IMR-90 (cell line): ENCODE results near the gene CALY. TPM values are rescaled to one million over a fixed set of nuclear protein-coding genes. Genes with fewer than 3 reads are reported as not detected.

ENCODE experiments used
- ATAC-seq: fragments of 200-7000 bp; cut with Tn5 transposase; 2 replicates; pipeline ENCODE4 v1.9.1; 2020; ENCODE audit warnings: low read depth, mild to moderate bottlenecking, moderate library complexity
- BruUV-seq: library from RNA; stranded (reverse); fragments of 400-500 nt; replicated peaks from 2 replicates; lab custom pipeline; 2021; lab: Mats Ljungman, UMichigan
- CTCF ChIA-PET: fragments of 300-600 bp; formaldehyde crosslinking; extraction: SDS; loops from one replicate; lab custom pipeline; 2021; ENCODE audit warnings: antibody characterized with exemption; lab: Yijun Ruan, JAX
- POLR2A ChIA-PET: fragments of 300-600 bp; sonication (Branson Sonifier 250); formaldehyde crosslinking; loops from one replicate; lab custom pipeline; 2022; ENCODE audit warnings: antibody characterized with exemption; ENCODE audit not compliant: unreplicated experiment; lab: Charles Lee
- DNase-seq: peaks from one replicate; pipeline ENCODE4 v3.0.0; 2013
- H2AFZ ChIP-seq: replicated peaks from 2 replicates; pipeline ENCODE3; 2013; ENCODE audit warnings: low read length, mild to moderate bottlenecking; ENCODE audit not compliant: poor library complexity
- H2AK5ac ChIP-seq: 2 replicates; pipeline ENCODE4 v1.6.1; 2013; ENCODE audit warnings: low read depth, low read length, inconsistent platforms
- H2AK9ac ChIP-seq: replicated peaks from 2 replicates; pipeline ENCODE3; 2013; ENCODE audit warnings: mild to moderate bottlenecking, low read depth, low read length, moderate library complexity; ENCODE audit not compliant: poor library complexity
- H2BK120ac ChIP-seq: 2 replicates; pipeline ENCODE4 v1.6.1; 2013; ENCODE audit warnings: low read depth, low read length, inconsistent platforms
- H2BK15ac ChIP-seq: 3 replicates; pipeline ENCODE4 v1.6.1; 2013; ENCODE audit warnings: low read depth, low read length, inconsistent platforms
- H2BK20ac ChIP-seq: 2 replicates; pipeline ENCODE4 v1.6.1; 2013; ENCODE audit warnings: low read depth, mild to moderate bottlenecking, inconsistent platforms, low read length, moderate library complexity
- H2BK5ac ChIP-seq: 2 replicates; pipeline ENCODE4 v1.6.1; 2013; ENCODE audit warnings: mild to moderate bottlenecking, low read depth, low read length, inconsistent platforms; ENCODE audit not compliant: poor library complexity, severe bottlenecking
- H3K14ac ChIP-seq: replicated peaks from 2 replicates; pipeline ENCODE4 v1.6.1; 2013; ENCODE audit warnings: low read depth, low read length, inconsistent platforms
- H3K18ac ChIP-seq: 2 replicates; pipeline ENCODE4 v1.6.1; 2013; ENCODE audit warnings: low read depth, low read length, control low read depth
- H3K23ac ChIP-seq: 2 replicates; pipeline ENCODE4 v1.6.1; 2013; ENCODE audit warnings: low read depth, low read length, inconsistent platforms
- H3K27ac ChIP-seq: 2 replicates; pipeline ENCODE4 v1.5.1; 2013; ENCODE audit warnings: mild to moderate bottlenecking, control low read depth, low read length; ENCODE audit not compliant: insufficient read depth
- H3K27me3 ChIP-seq: 2 replicates; pipeline ENCODE4 v1.6.1; 2013; ENCODE audit warnings: low read length; ENCODE audit not compliant: control insufficient read depth, insufficient read depth
- H3K36me3 ChIP-seq: 2 replicates; pipeline ENCODE4 v1.6.1; 2013; ENCODE audit warnings: low read length, mixed read lengths; ENCODE audit not compliant: control insufficient read depth, insufficient read depth
- H3K4ac ChIP-seq: 2 replicates; pipeline ENCODE4 v1.6.1; 2013; ENCODE audit warnings: low read depth, low read length, inconsistent platforms
- H3K4me1 ChIP-seq: 2 replicates; pipeline ENCODE4 v1.6.1; 2013; ENCODE audit warnings: low read length, mixed read lengths; ENCODE audit not compliant: control insufficient read depth, insufficient read depth
- H3K4me2 ChIP-seq: 2 replicates; pipeline ENCODE4 v1.6.1; 2013; ENCODE audit warnings: low read depth, mild to moderate bottlenecking, control low read depth, low read length, moderate library complexity
- H3K4me3 ChIP-seq: 2 replicates; pipeline ENCODE4 v1.5.1; 2013; ENCODE audit warnings: low read depth, mild to moderate bottlenecking, control low read depth, low read length, moderate library complexity; ENCODE audit not compliant: insufficient read depth
- H3K56ac ChIP-seq: 2 replicates; pipeline ENCODE4 v1.6.1; 2013; ENCODE audit warnings: low read length, inconsistent platforms; ENCODE audit not compliant: insufficient read depth; ENCODE audit errors: extremely low read depth
- H3K79me1 ChIP-seq, 2 experiments: 2 replicates each; pipeline ENCODE4 v1.6.1; 2013; ENCODE audit warnings: low read length in 2 of 2, inconsistent platforms in 1 of 2, low read depth in 1 of 2
- H3K9ac ChIP-seq: 2 replicates; pipeline ENCODE4 v1.6.1; 2013; ENCODE audit warnings: low read depth, low read length, control low read depth
- H3K9me1 ChIP-seq: 2 replicates; pipeline ENCODE4 v1.6.1; 2013; ENCODE audit warnings: low read length, inconsistent platforms; ENCODE audit not compliant: insufficient read depth
- H3K9me3 ChIP-seq: 2 replicates; pipeline ENCODE4 v1.6.1; 2013; ENCODE audit warnings: low read length; ENCODE audit not compliant: control insufficient read depth, insufficient read depth
- H4K20me1 ChIP-seq: 2 replicates; pipeline ENCODE4 v1.6.1; 2013; ENCODE audit warnings: low read length, inconsistent platforms; ENCODE audit not compliant: insufficient read depth
- H4K5ac ChIP-seq: 2 replicates; pipeline ENCODE4 v1.6.1; 2013; ENCODE audit warnings: mild to moderate bottlenecking, low read depth, low read length, control low read depth
- H4K8ac ChIP-seq, 2 experiments: 2 replicates each; pipeline ENCODE4 v1.6.1; 2013; ENCODE audit warnings: low read depth in 2 of 2, low read length in 2 of 2, control low read depth in 1 of 2, inconsistent platforms in 1 of 2
- H4K91ac ChIP-seq: 2 replicates; pipeline ENCODE4 v1.6.1; 2013; ENCODE audit warnings: low read depth, low read length, inconsistent platforms; ENCODE audit not compliant: insufficient read depth
- BHLHE40 ChIP-seq: fragments of 150-350 bp; IDR thresholded peaks from 2 replicates; pipeline ENCODE4 v1.6.1; 2016; ENCODE audit warnings: mild to moderate bottlenecking, low read depth, low read length
- FOS ChIP-seq: fragments of 150-350 bp; IDR thresholded peaks from 2 replicates; pipeline ENCODE4 v1.6.1; 2016; ENCODE audit warnings: low read depth, low read length
- MAFK ChIP-seq: IDR thresholded peaks from 2 replicates; pipeline ENCODE4 v1.6.1; 2012; ENCODE audit warnings: low read depth, low read length, improper control_type of control experiment
- MAZ ChIP-seq: IDR thresholded peaks from 2 replicates; pipeline ENCODE4 v1.6.1; 2012; ENCODE audit warnings: low read depth, mild to moderate bottlenecking, low read length, improper control_type of control experiment, moderate library complexity, borderline replicate concordance
- NFE2L2 ChIP-seq: fragments of 150-350 bp; IDR thresholded peaks from 2 replicates; pipeline ENCODE4 v1.6.1; 2016; ENCODE audit warnings: low read depth, mild to moderate bottlenecking, low read length
- POLR2A ChIP-seq: IDR thresholded peaks from 2 replicates; pipeline ENCODE4 v1.6.1; 2012; ENCODE audit warnings: mild to moderate bottlenecking, low read depth, low read length
- RAD21 ChIP-seq: IDR thresholded peaks from 2 replicates; pipeline ENCODE4 v1.6.1; 2012; ENCODE audit warnings: low read length, improper control_type of control experiment
- RCOR1 ChIP-seq: IDR thresholded peaks from 2 replicates; pipeline ENCODE4 v1.6.1; 2012; ENCODE audit warnings: mild to moderate bottlenecking, low read length, improper control_type of control experiment; ENCODE audit not compliant: insufficient replicate concordance
- RFX5 ChIP-seq: IDR thresholded peaks from 2 replicates; pipeline ENCODE4 v1.8.0; 2012; ENCODE audit warnings: low read depth, mild to moderate bottlenecking, low read length, moderate library complexity
- SMC3 ChIP-seq: fragments of 150-350 bp; IDR thresholded peaks from 2 replicates; pipeline ENCODE4 v1.6.1; 2016; ENCODE audit warnings: low read depth, mild to moderate bottlenecking, antibody characterized with exemption, low read length, moderate library complexity
- USF2 ChIP-seq: fragments of 150-350 bp; IDR thresholded peaks from 2 replicates; pipeline ENCODE4 v1.6.1; 2017; ENCODE audit warnings: mild to moderate bottlenecking, antibody characterized with exemption, low read length, low read depth
- WGBS, 2 experiments: methylation state at CpG; one replicate each; pipeline versions ENCODE4 v1.1.5 to v1.1.7; 2013; ENCODE audit warnings: missing lambda C conversion rate in 2 of 2; ENCODE audit not compliant: insufficient read length in 1 of 2; ENCODE audit errors: extremely low coverage in 2 of 2; 5-methylcytosine and 5-hydroxymethylcytosine counted together
- dilution Hi-C: fragments of 300-500 bp; cut with HindIII; formaldehyde crosslinking; loops from one replicate; pipeline ENCODE4 v1.14.3; 2018; ENCODE audit warnings: low sequenced_read_pairs; ENCODE audit not compliant: unreplicated experiment
- in situ Hi-C: fragments of 300-500 bp; cut with MboI; formaldehyde crosslinking; loops from 3 replicates; pipeline ENCODE4 v1.14.3; 2019; ENCODE audit warnings: low sequenced_read_pairs, inconsistent platforms, mixed read lengths
- intact Hi-C: fragments of 100-400 bp; cut with micrococcal nuclease; formaldehyde crosslinking; loops from 2 replicates; pipeline ENCODE4 v1.10.0; 2022
- polyA plus RNA-seq, 3 experiments: library from polyadenylated mRNA; depleted of rRNA; stranded (reverse); fragments of >200 nt; gene quantifications; 2 replicates each; pipeline ENCODE4 v1.2.3, GENCODE V29; 2012; ENCODE audit warnings: low replicate concordance in 1 of 3
- total RNA-seq: library from RNA; depleted of rRNA; stranded (reverse); fragments of >200 nt; gene quantifications from 2 replicates; pipeline ENCODE4 v1.2.3, GENCODE V29; 2012

CALY gene
- total and polyA plus RNA-seq, 2 of the 4 experiments (the other 2 are of a cell fraction) = 0.34 TPM; not detected in 1

- H3K9me1 ChIP-seq = 0 out of 2 replicates have a peak, but pooled peaks cover 4% of the 10 kb centered on the region
- no peak overlapping the region for H3K14ac ChIP-seq
- no peak for TF ChIP-seq RFX5
- no peak for TF ChIP-seq NFE2L2
- TF ChIP-seq MAZ = no peak
- no peak for TF ChIP-seq BHLHE40
- TF ChIP-seq RAD21 = no peak
- TF ChIP-seq MAFK = no peak
- TF ChIP-seq USF2 = no peak
- TF ChIP-seq RCOR1 = no peak
- TF ChIP-seq POLR2A = no peak
- no peak for TF ChIP-seq FOS
- TF ChIP-seq SMC3 = no peak
- no peak overlapping the region for H4K5ac ChIP-seq
- DNase-seq (no peak), ATAC-seq (no peak)
- H4K91ac ChIP-seq = no peak overlapping the region
- no TSS peak for BruUV-seq
- no peaks in the 10 kb centered on the region for H3K36me3 ChIP-seq
- CTCF ChIA-PET = interaction anchor here (0.8 kb wide), 1 partner anchor 15 kb away, joined by 3 read pairs; no protein-coding TSS in a partner anchor
- no peak overlapping the region for H2BK5ac ChIP-seq
- H2AK5ac ChIP-seq = no peak overlapping the region
- no peaks in the 10 kb centered on the region for H4K20me1 ChIP-seq
- in situ Hi-C loops (no loop called here), intact Hi-C loops (no loop called here), dilution Hi-C loops (no loop called here)
- H2BK15ac ChIP-seq = no peak overlapping the region
- H3K4me1 ChIP-seq = no peaks in the 10 kb centered on the region
- no peak overlapping the region for H3K9ac ChIP-seq
- H3K23ac ChIP-seq = no peak overlapping the region
- WGBS, 2 experiments = 67% methylated on average over 3 of the region's 5 CpGs; no CpG with 5 or more reads in 1 of the 2 experiments
- POLR2A ChIA-PET = no interaction called here
- no peak overlapping the region for H3K4me3 ChIP-seq
- no peaks in the 10 kb centered on the region for H3K79me1 ChIP-seq
- H3K4me2 ChIP-seq = no peak overlapping the region
- H2AK9ac ChIP-seq = no peak overlapping the region
- H3K27me3 ChIP-seq = peaks cover 20% of the 10 kb centered on the region
- no peak overlapping the region for H2BK120ac ChIP-seq
- H2AFZ ChIP-seq = no peak overlapping the region
- H3K27ac ChIP-seq = no peak overlapping the region
- H3K4ac ChIP-seq = no peak overlapping the region
- no peak overlapping the region for H3K56ac ChIP-seq
- H4K8ac ChIP-seq = no peak overlapping the region
- no peak overlapping the region for H2BK20ac ChIP-seq
- H3K9me3 ChIP-seq = no peaks in the 10 kb centered on the region
- no peak overlapping the region for H3K18ac ChIP-seq
Measured at GRCh38 chr10:133344236-133344635, 7.5 kb upstream of the CALY start.
